ENCODE results near the gene CD320. TPM values are rescaled to one million over a fixed set of nuclear protein-coding genes. Genes with fewer than 3 reads are reported as not detected.
"Not testable (repeated sequence)": the region's sequence is repeated elsewhere in the genome, so short reads cannot be mapped to it uniquely, and the experiment has no call there.

CD320 gene
- total RNA-seq, 2 experiments from 2014 or later, result 42.0 to 49.8 TPM

GRCh38 chr19:8325454-8325853, 17.3 kb upstream of the CD320 start:
- Mint-ChIP-seq H3K36me3 (peaks cover 14% of the 10 kb centered on the region), H3K4me1 (peaks cover 21% of the 10 kb centered on the region), H3K9me3 (ENCODE audit: low read depth) (no peaks in the 10 kb centered on the region), H3K27ac (no peak overlapping the region), H3K4me3 (no peak overlapping the region), H3K27me3 (peaks cover 5% of the 10 kb centered on the region)
- no peak for ATAC-seq
- DNase-seq, result no peak
- CTCF ChIA-PET, result no interaction called here

- CTCF ChIA-PET, result interaction anchor here (1.2 to 1.6 kb wide), 3 partner anchors 10 to 166 kb away, joined by 4 to 5 read pairs (median 4); no protein-coding TSS in a partner anchor
- H3K36me3 Mint-ChIP-seq, result peaks cover 14% of the 10 kb centered on the region
- H3K27me3 Mint-ChIP-seq, result peaks cover 5% of the 10 kb centered on the region
- no peak overlapping the region for H3K4me3 Mint-ChIP-seq
- DNase-seq, result no peak
- ATAC-seq, result no peak
- H3K9me3 Mint-ChIP-seq (ENCODE audit: low read depth), result no peaks in the 10 kb centered on the region
- peaks cover 31% of the 10 kb centered on the region for H3K4me1 Mint-ChIP-seq
- no peak overlapping the region for H3K27ac Mint-ChIP-seq
Observed at GRCh38 chr19:8324186-8325050, 16.3 kb upstream of the CD320 start.

GRCh38 chr19:8323781-8324185, 15.6 kb upstream of the CD320 start:
- H3K36me3 Mint-ChIP-seq, result peaks cover 14% of the 10 kb centered on the region
- no peaks in the 10 kb centered on the region for H3K9me3 Mint-ChIP-seq (ENCODE audit: low read depth)
- peaks cover 5% of the 10 kb centered on the region for H3K27me3 Mint-ChIP-seq
- CTCF ChIA-PET, result interaction anchor here (1.0 to 1.6 kb wide), 5 partner anchors 10 to 165 kb away, joined by 3 to 5 read pairs (median 4); no protein-coding TSS in a partner anchor
- no peak overlapping the region for H3K27ac Mint-ChIP-seq
- no peak for DNase-seq
- no peak for ATAC-seq
- H3K4me1 Mint-ChIP-seq, result peaks cover 35% of the 10 kb centered on the region
- no peak overlapping the region for H3K4me3 Mint-ChIP-seq

- no peaks in the 10 kb centered on the region for H3K9me3 Mint-ChIP-seq (ENCODE audit: low read depth)
- peaks cover 35% of the 10 kb centered on the region for H3K4me1 Mint-ChIP-seq
- DNase-seq (no peak), ATAC-seq (no peak)
- no peaks in the 10 kb centered on the region for H3K27me3 Mint-ChIP-seq
- H3K27ac Mint-ChIP-seq, result no peak overlapping the region
- CTCF ChIA-PET, result interaction anchor here (1.0 to 2.9 kb wide), 5 partner anchors 11 to 379 kb away, joined by 3 to 12 read pairs (median 3); no protein-coding TSS in a partner anchor
- H3K4me3 Mint-ChIP-seq, result peak overlapping the region; percentile 99
- H3K36me3 Mint-ChIP-seq, result peaks cover 14% of the 10 kb centered on the region
Observed at GRCh38 chr19:8322638-8322997, 14.5 kb upstream of the CD320 start.

GRCh38 chr19:8321986-8322637, 14.0 kb upstream of the CD320 start:
- H3K4me1 Mint-ChIP-seq, result peaks cover 36% of the 10 kb centered on the region
- ATAC-seq, result no peak

GRCh38 chr19:8321067-8321985, 13.2 kb upstream of the CD320 start, which contains the start of the genes NDUFA7 and RPS28:
Gene NDUFA7, minus strand, starts transcription at chr19:8321375. Its CDS starts 17 bp downstream, at chr19:8321358.
Gene RPS28, plus strand, starts transcription at chr19:8321496. Its CDS starts 35 bp downstream, at chr19:8321531.
- CTCF ChIA-PET, result interaction anchor here (0.8 to 2.9 kb wide), 10 partner anchors 10 to 260 kb away, joined by 3 to 12 read pairs (median 4); no protein-coding TSS in a partner anchor
- H3K36me3 Mint-ChIP-seq, result peaks cover 14% of the 10 kb centered on the region
- H3K27ac Mint-ChIP-seq, result peak within 1 kb of the TSS; percentile 98
- no peaks in the 10 kb centered on the region for H3K9me3 Mint-ChIP-seq (ENCODE audit: low read depth)
- H3K4me3 Mint-ChIP-seq, result peak within 1 kb of the TSS; percentile 99
- peak; percentile 92 for ATAC-seq
- peak; percentile 98 for DNase-seq
- H3K27me3 Mint-ChIP-seq, result no peaks in the 10 kb centered on the region
- peaks cover 36% of the 10 kb centered on the region for H3K4me1 Mint-ChIP-seq

More at GRCh38 chr19:8321986-8322637, 14.0 kb upstream of the CD320 start:
- Mint-ChIP-seq H3K4me3 (peak overlapping the region; percentile 99), H3K27ac (peak overlapping the region; percentile 98), H3K27me3 (no peaks in the 10 kb centered on the region), H3K9me3 (ENCODE audit: low read depth) (no peaks in the 10 kb centered on the region), H3K36me3 (peaks cover 14% of the 10 kb centered on the region)
- DNase-seq, result no peak
- CTCF ChIA-PET, result interaction anchor here (0.9 to 2.9 kb wide), 7 partner anchors 12 to 378 kb away, joined by 3 to 12 read pairs (median 3); no protein-coding TSS in a partner anchor

GRCh38 chr19:8320564-8321066, 12.5 kb upstream of the CD320 start:
- peak; percentile 61 for DNase-seq
- Mint-ChIP-seq H3K4me3 (peak overlapping the region; percentile 99), H3K4me1 (peaks cover 36% of the 10 kb centered on the region), H3K27ac (peak overlapping the region; percentile 98), H3K9me3 (ENCODE audit: low read depth) (no peaks in the 10 kb centered on the region), H3K36me3 (peaks cover 14% of the 10 kb centered on the region), H3K27me3 (no peaks in the 10 kb centered on the region)
- CTCF ChIA-PET, result interaction anchor here (0.6 to 2.9 kb wide), 8 partner anchors 9 to 71 kb away, joined by 3 to 12 read pairs (median 4); no protein-coding TSS in a partner anchor
- peak; percentile 11 for ATAC-seq

- H3K4me1 Mint-ChIP-seq, result peaks cover 36% of the 10 kb centered on the region
- CTCF ChIA-PET, result interaction anchor here (0.6 to 2.9 kb wide), 7 partner anchors 8 to 72 kb away, joined by 3 to 12 read pairs (median 4); no protein-coding TSS in a partner anchor
Observed at GRCh38 chr19:8319807-8320520, 11.8 kb upstream of the CD320 start.

GRCh38 chr19:8318835-8319234, 10.7 kb upstream of the CD320 start:
- CTCF ChIA-PET, result interaction anchor here (1.0 to 2.6 kb wide), 3 partner anchors 9 to 51 kb away, joined by 3 to 6 read pairs (median 4); no protein-coding TSS in a partner anchor
- not testable (repeated sequence) for H3K9me3 Mint-ChIP-seq (ENCODE audit: low read depth); H3K27me3 Mint-ChIP-seq; ATAC-seq; H3K27ac Mint-ChIP-seq; H3K4me3 Mint-ChIP-seq; DNase-seq
- Mint-ChIP-seq H3K4me1 (peaks cover 35% of the 10 kb centered on the region), H3K36me3 (peaks cover 22% of the 10 kb centered on the region)

More at GRCh38 chr19:8319807-8320520, 11.8 kb upstream of the CD320 start:
- Mint-ChIP-seq H3K36me3 (peaks cover 20% of the 10 kb centered on the region), H3K4me3 (peak overlapping the region; percentile 99), H3K27me3 (no peaks in the 10 kb centered on the region), H3K27ac (peak overlapping the region; percentile 98), H3K9me3 (ENCODE audit: low read depth) (no peaks in the 10 kb centered on the region)
- ATAC-seq (no peak), DNase-seq (no peak)

GRCh38 chr19:8316351-8317125, 8.4 kb upstream of the CD320 start:
- no peaks in the 10 kb centered on the region for H3K9me3 Mint-ChIP-seq (ENCODE audit: low read depth)
- H3K4me3 Mint-ChIP-seq, result no peak overlapping the region
- peaks cover 8% of the 10 kb centered on the region for H3K36me3 Mint-ChIP-seq
- H3K4me1 Mint-ChIP-seq, result peaks cover 16% of the 10 kb centered on the region
- H3K27me3 Mint-ChIP-seq, result no peaks in the 10 kb centered on the region
- CTCF ChIA-PET, result interaction anchor here (0.6 kb wide), 1 partner anchor 159 kb away, joined by 3 read pairs; no protein-coding TSS in a partner anchor
- no peak for ATAC-seq
- DNase-seq, result no peak
- peak overlapping the region; percentile 54 for H3K27ac Mint-ChIP-seq

GRCh38 chr19:8314981-8315640, 7.0 kb upstream of the CD320 start:
- H3K9me3 Mint-ChIP-seq (ENCODE audit: low read depth); H3K27me3 Mint-ChIP-seq; ATAC-seq; DNase-seq; H3K4me3 Mint-ChIP-seq; H3K27ac Mint-ChIP-seq: not testable (repeated sequence)
- CTCF ChIA-PET, result interaction anchor here (0.7 kb wide), 1 partner anchor 140 kb away, joined by 3 read pairs; no protein-coding TSS in a partner anchor
- H3K36me3 Mint-ChIP-seq, result peaks cover 16% of the 10 kb centered on the region
- H3K4me1 Mint-ChIP-seq, result peaks cover 12% of the 10 kb centered on the region

Measured in activated CD8-positive, alpha-beta memory T cell treated with anti-CD3 and anti-CD28 coated beads, Interleukin-2, amount 10 ng/mL, durations not matched to agents 7 days and 5 days (primary cell).